Gastrocnemius medialis (tissue), 4 donors: Measurements from ENCODE around the gene CFAP46. TPM values are rescaled to one million over a fixed set of nuclear protein-coding genes. Genes with fewer than 3 reads are reported as not detected.

Experiments used
- total RNA-seq, 4 donors: library from RNA; depleted of rRNA; stranded (reverse); fragments of >200 nt; gene quantifications; one replicate each; pipeline versions ENCODE4 v1.1.0 to v1.2.3, GENCODE V29; 2016

The CFAP46 gene
- total RNA-seq, 4 donors from 2014 or later = 4.2 to 27.9 (median 11.9) TPM

Other genes with a start within 250 kb of the CFAP46 start
- gene NKX6-2, start 156.4 kb downstream of the CFAP46 start, total RNA-seq = under 1 TPM in 1 of 4 donors, not detected in 3; 0.09 TPM
- not detected for gene ADGRA1, start 145.4 kb upstream of the CFAP46 start, total RNA-seq
- under 1 TPM in 2 of 4 donors, not detected in 2; 0.04 to 0.13 TPM for gene KNDC1, start 217.6 kb upstream of the CFAP46 start, total RNA-seq